Fibroblast of skin of back (primary cell): ENCODE data around the gene OR6C68. TPM values are rescaled to one million over a fixed set of nuclear protein-coding genes. Genes with fewer than 3 reads are reported as not detected.
"Not testable (repeated sequence)": the region's sequence is repeated elsewhere in the genome, so short reads cannot be mapped to it uniquely, and the experiment has no call there.

Experiments
- DNase-seq: peaks from one replicate; pipeline ENCODE4 v3.0.0-alpha.2; 2013
- polyA plus RNA-seq, 2 experiments: library from polyadenylated mRNA; unstranded; fragments of 120-200 nt; gene quantifications; one replicate each; pipeline ENCODE4 v1.2.1, GENCODE V29; 2013; ENCODE audit not compliant: insufficient read length in 2 of 2

OR6C68 gene
- polyA plus RNA-seq (2013, experiment 1 of 2; ENCODE audit: insufficient read length): not detected
- not detected for polyA plus RNA-seq (2013, experiment 2 of 2; ENCODE audit: insufficient read length)

- DNase-seq: no peak
These were observed at the start of gene OR6C68 for GRCh38 chr12:55492078-55492477. Gene OR6C68 (plus strand): TSS chr12:55492378. CDS start chr12:55492378, 0 bp downstream.

- DNase-seq: no peak
These were observed 48.4 kb upstream of the OR6C68 start, which contains the start of gene OR6C2 for GRCh38 chr12:55443776-55444175. Gene OR6C2 (plus strand): TSS chr12:55444076. CDS start chr12:55452214, 8,138 bp downstream.

- DNase-seq: no peak
These were observed 46.8 kb upstream of the OR6C68 start for GRCh38 chr12:55445357-55445756.

GRCh38 chr12:55446326-55446725 is 45.9 kb upstream of the OR6C68 start:
- no peak for DNase-seq

- DNase-seq: no peak
These were observed 43.4 kb upstream of the OR6C68 start for GRCh38 chr12:55448825-55449224.

GRCh38 chr12:55464926-55465325 is 27.3 kb upstream of the OR6C68 start:
- DNase-seq: not testable (repeated sequence)

GRCh38 chr12:55467836-55468235 is 24.3 kb upstream of the OR6C68 start:
- no peak for DNase-seq

- no peak for DNase-seq
These were observed 22.9 kb upstream of the OR6C68 start for GRCh38 chr12:55469291-55469690.

GRCh38 chr12:55470088-55470829 is 21.9 kb upstream of the OR6C68 start, which contains the start of gene OR6C70:
Gene OR6C70 (minus strand): TSS chr12:55470138. CDS start chr12:55470138, 0 bp downstream.
- DNase-seq: no peak

- DNase-seq: no peak
These were observed 19.9 kb upstream of the OR6C68 start for GRCh38 chr12:55472264-55472663.

- DNase-seq: not testable (repeated sequence)
These were observed 13.0 kb upstream of the OR6C68 start for GRCh38 chr12:55479136-55479535.

- not testable (repeated sequence) for DNase-seq
These were observed 7.9 kb upstream of the OR6C68 start for GRCh38 chr12:55484284-55484683.

GRCh38 chr12:55495490-55495889 is 3.3 kb downstream of the OR6C68 start:
- DNase-seq: no peak

- DNase-seq: no peak
These were observed 7.1 kb downstream of the OR6C68 start for GRCh38 chr12:55499231-55499630.

- DNase-seq: no peak
These were observed 7.7 kb downstream of the OR6C68 start for GRCh38 chr12:55499810-55500252.

- no peak for DNase-seq
These were observed 9.4 kb downstream of the OR6C68 start for GRCh38 chr12:55501601-55502000.

- no peak for DNase-seq
These were observed 23.5 kb downstream of the OR6C68 start for GRCh38 chr12:55515696-55516095.

GRCh38 chr12:55516391-55516790 is 24.2 kb downstream of the OR6C68 start:
- DNase-seq: no peak
